Measurements from ENCODE around the gene KRTAP4-4. TPM values are rescaled to one million over a fixed set of nuclear protein-coding genes. Genes with fewer than 3 reads are reported as not detected.

KRTAP4-4 gene
- total and polyA plus RNA-seq, 2 of the 13 experiments (the other 11 are each of a cell fraction or from before 2014, with no cell fraction given) = not detected

GRCh38 chr17:41111151-41111885 lies 49.2 kb downstream of the KRTAP4-4 start:
- H3K79me2 ChIP-seq (ENCODE audit: insufficient read depth, low read length) = no peaks in the 10 kb centered on the region
- in situ Hi-C loops (cut with HindIII; ENCODE audit: extremely low pct_ligation_motif_present, low pct_unique_long_range_greater_than_20kb) (no loop called here), intact Hi-C loops (cut with micrococcal nuclease; ENCODE audit: unreplicated experiment) (no loop called here)
- H3K9ac ChIP-seq (ENCODE audit: insufficient read depth, low read depth, low read length) = no peak overlapping the region
- no peaks in the 10 kb centered on the region for H3K36me3 ChIP-seq (replicated peaks in 1 of 2; ENCODE audit: control insufficient read depth in 1 of 2, insufficient read depth in 2 of 2, low read length in 2 of 2)
- H2AFZ ChIP-seq (ENCODE audit: low read length) = no peak overlapping the region
- peaks cover 7% of the 10 kb centered on the region for H3K9me3 ChIP-seq (ENCODE audit: low read length)
- ATAC-seq = no peak
- CTCF ChIA-PET (ENCODE audit: low intra/inter-chr PET ratio, low total read pairs) = no interaction called here
- no peak overlapping the region for H3K4me3 ChIP-seq (replicated peaks in 1 of 3; ENCODE audit: insufficient read depth in 1 of 3, low read depth in 2 of 3, low read length in 3 of 3)
- TF ChIP-seq MAFF (IDR thresholded peaks at IDR 0.05; ENCODE audit: low read depth, low read length) (peak; percentile 68), ZMAT5 (CRISPR knock-in tag; IDR thresholded peaks at IDR 0.05; ENCODE audit: borderline replicate concordance, low read depth) (no peak), CAMTA2 (CRISPR knock-in tag; IDR thresholded peaks at IDR 0.05; ENCODE audit: borderline replicate concordance) (no peak), MAFK (conservative IDR thresholded peaks at IDR 0.05 in 1 of 2, IDR thresholded peaks at IDR 0.05 in 1 of 2; ENCODE audit: low read length in 2 of 2) (peak; percentile 36 to 78; a peak in 3 of 4 replicates)
- POLR2A ChIA-PET = no interaction called here
- no peaks in the 10 kb centered on the region for H3K4me1 ChIP-seq (ENCODE audit: insufficient read depth, low read length)
- peaks cover 4% of the 10 kb centered on the region in 2 experiments; a peak in 3 of 5 replicates for H3K27me3 ChIP-seq (ENCODE audit: control insufficient read depth in 1 of 2, insufficient read depth in 2 of 2, low read length in 2 of 2)
- DNase-seq (ENCODE audit: low spot score) = no peak
- H4K20me1 ChIP-seq (ENCODE audit: insufficient read depth, low read length) = no peaks in the 10 kb centered on the region
- no peak overlapping the region for H3K4me2 ChIP-seq (ENCODE audit: low read depth, low read length)
- no peak for FAIRE-seq
- no TSS peak for BruUV-seq (replicated peaks)
- H3K27ac ChIP-seq (ENCODE audit: extremely low read length, insufficient read depth, low read length) = no peak overlapping the region
- WGBS (ENCODE audit: low lambda C conversion rate) = 44% methylated on average over 2 of the region's 2 CpGs

Small RNAs within 50 kb of the gene (small RNA-seq; reads per million reads assigned to genes)
- gene KRTAP4-17P (ENCODE audit: insufficient read depth in 2 of 3, insufficient read length in 3 of 3, low read depth in 2 of 3, low replicate concordance in 1 of 3) = 0 reads per million in 3 experiments

Other genes starting within 250 kb of the KRTAP4-4 start
Only the 30 nearest of the 40 such genes appear.
- gene KRTAP3-1, start 151.6 kb downstream of the KRTAP4-4 start, total RNA-seq (2016; rRNA removed; fragmentation: Illumina TruSeq; extraction: Trizol) = 0.29 and 0.81 TPM in 2 replicates
- gene KRTAP3-1, start 151.6 kb downstream of the KRTAP4-4 start, polyA plus RNA-seq (2011; rRNA removed) = 3.7 and 3.8 TPM in 2 replicates
- not detected in 2 replicates for gene KRTAP1-5, start 133.5 kb downstream of the KRTAP4-4 start, total RNA-seq (2016; rRNA removed; fragmentation: Illumina TruSeq; extraction: Trizol)
- gene KRTAP1-5, start 133.5 kb downstream of the KRTAP4-4 start, polyA plus RNA-seq (2011; rRNA removed) = 0.07 and 0.09 TPM in 2 replicates
- not detected in 2 replicates for gene KRTAP1-4, start 130.6 kb downstream of the KRTAP4-4 start, total RNA-seq (2016; rRNA removed; fragmentation: Illumina TruSeq; extraction: Trizol)
- not detected in 2 replicates for gene KRTAP1-4, start 130.6 kb downstream of the KRTAP4-4 start, polyA plus RNA-seq (2011; rRNA removed)
- not detected in 2 replicates for gene KRTAP1-3, start 125.9 kb downstream of the KRTAP4-4 start, total RNA-seq (2016; rRNA removed; fragmentation: Illumina TruSeq; extraction: Trizol)
- not detected in 2 replicates for gene KRTAP1-3, start 125.9 kb downstream of the KRTAP4-4 start, polyA plus RNA-seq (2011; rRNA removed)
- not detected in 2 replicates for gene KRTAP1-1, start 119.3 kb downstream of the KRTAP4-4 start, total RNA-seq (2016; rRNA removed; fragmentation: Illumina TruSeq; extraction: Trizol)
- not detected in 2 replicates for gene KRTAP1-1, start 119.3 kb downstream of the KRTAP4-4 start, polyA plus RNA-seq (2011; rRNA removed)
- not detected in 2 replicates for gene KRTAP2-1, start 113.4 kb downstream of the KRTAP4-4 start, total RNA-seq (2016; rRNA removed; fragmentation: Illumina TruSeq; extraction: Trizol)
- gene KRTAP2-1, start 113.4 kb downstream of the KRTAP4-4 start, polyA plus RNA-seq (2011; rRNA removed) = not detected in 2 replicates
- gene KRTAP2-2, start 105.5 kb downstream of the KRTAP4-4 start, total RNA-seq (2016; rRNA removed; fragmentation: Illumina TruSeq; extraction: Trizol) = not detected in 2 replicates
- gene KRTAP2-2, start 105.5 kb downstream of the KRTAP4-4 start, polyA plus RNA-seq (2011; rRNA removed) = not detected in 2 replicates
- not detected in 2 replicates for gene KRTAP2-3, start 100.6 kb downstream of the KRTAP4-4 start, total RNA-seq (2016; rRNA removed; fragmentation: Illumina TruSeq; extraction: Trizol)
- gene KRTAP2-3, start 100.6 kb downstream of the KRTAP4-4 start, polyA plus RNA-seq (2011; rRNA removed) = 0.24 and 0.25 TPM in 2 replicates
- not detected in 2 replicates for gene KRTAP2-4, start 94.9 kb downstream of the KRTAP4-4 start, total RNA-seq (2016; rRNA removed; fragmentation: Illumina TruSeq; extraction: Trizol)
- gene KRTAP2-4, start 94.9 kb downstream of the KRTAP4-4 start, polyA plus RNA-seq (2011; rRNA removed) = not detected in 2 replicates
- gene KRTAP4-7, start 76.6 kb downstream of the KRTAP4-4 start, total RNA-seq (2016; rRNA removed; fragmentation: Illumina TruSeq; extraction: Trizol) = not detected in 2 replicates
- not detected in 2 replicates for gene KRTAP4-7, start 76.6 kb downstream of the KRTAP4-4 start, polyA plus RNA-seq (2011; rRNA removed)
- gene KRTAP4-8, start 62.6 kb downstream of the KRTAP4-4 start, total RNA-seq (2016; rRNA removed; fragmentation: Illumina TruSeq; extraction: Trizol) = not detected in 2 replicates
- gene KRTAP4-8, start 62.6 kb downstream of the KRTAP4-4 start, polyA plus RNA-seq (2011; rRNA removed) = not detected in 2 replicates
- gene KRTAP4-16, start 58.5 kb downstream of the KRTAP4-4 start, total RNA-seq (2016; rRNA removed; fragmentation: Illumina TruSeq; extraction: Trizol) = not detected in 2 replicates
- gene KRTAP4-16, start 58.5 kb downstream of the KRTAP4-4 start, polyA plus RNA-seq (2011; rRNA removed) = not detected in 2 replicates
- not detected in 2 replicates for gene KRTAP4-9, start 55.4 kb downstream of the KRTAP4-4 start, total RNA-seq (2016; rRNA removed; fragmentation: Illumina TruSeq; extraction: Trizol)
- not detected in 2 replicates for gene KRTAP4-9, start 55.4 kb downstream of the KRTAP4-4 start, polyA plus RNA-seq (2011; rRNA removed)
- gene KRTAP4-11, start 42.4 kb downstream of the KRTAP4-4 start, total RNA-seq (2016; rRNA removed; fragmentation: Illumina TruSeq; extraction: Trizol) = not detected in 2 replicates
- gene KRTAP4-11, start 42.4 kb downstream of the KRTAP4-4 start, polyA plus RNA-seq (2011; rRNA removed) = not detected in 2 replicates
- gene KRTAP4-12, start 36.6 kb downstream of the KRTAP4-4 start, total RNA-seq (2016; rRNA removed; fragmentation: Illumina TruSeq; extraction: Trizol) = not detected in 2 replicates
- not detected in 2 replicates for gene KRTAP4-12, start 36.6 kb downstream of the KRTAP4-4 start, polyA plus RNA-seq (2011; rRNA removed)
- not detected in 2 replicates for gene KRTAP4-6, start 20.2 kb downstream of the KRTAP4-4 start, total RNA-seq (2016; rRNA removed; fragmentation: Illumina TruSeq; extraction: Trizol)
- gene KRTAP4-6, start 20.2 kb downstream of the KRTAP4-4 start, polyA plus RNA-seq (2011; rRNA removed) = not detected in 2 replicates
- gene KRTAP4-5, start 10.9 kb downstream of the KRTAP4-4 start, total RNA-seq (2016; rRNA removed; fragmentation: Illumina TruSeq; extraction: Trizol) = not detected in 2 replicates
- not detected in 2 replicates for gene KRTAP4-5, start 10.9 kb downstream of the KRTAP4-4 start, polyA plus RNA-seq (2011; rRNA removed)
- not detected in 2 replicates for gene KRTAP4-3, start 7.5 kb upstream of the KRTAP4-4 start, total RNA-seq (2016; rRNA removed; fragmentation: Illumina TruSeq; extraction: Trizol)
- gene KRTAP4-3, start 7.5 kb upstream of the KRTAP4-4 start, polyA plus RNA-seq (2011; rRNA removed) = not detected in 2 replicates
- gene KRTAP4-2, start 17.5 kb upstream of the KRTAP4-4 start, total RNA-seq (2016; rRNA removed; fragmentation: Illumina TruSeq; extraction: Trizol) = not detected in 2 replicates
- gene KRTAP4-2, start 17.5 kb upstream of the KRTAP4-4 start, polyA plus RNA-seq (2011; rRNA removed) = not detected in 2 replicates
- not detected in 2 replicates for gene KRTAP4-1, start 24.2 kb upstream of the KRTAP4-4 start, total RNA-seq (2016; rRNA removed; fragmentation: Illumina TruSeq; extraction: Trizol)
- gene KRTAP4-1, start 24.2 kb upstream of the KRTAP4-4 start, polyA plus RNA-seq (2011; rRNA removed) = not detected in 2 replicates
- not detected in 2 replicates for gene KRTAP9-1, start 29.1 kb upstream of the KRTAP4-4 start, total RNA-seq (2016; rRNA removed; fragmentation: Illumina TruSeq; extraction: Trizol)
- gene KRTAP9-1, start 29.1 kb upstream of the KRTAP4-4 start, polyA plus RNA-seq (2011; rRNA removed) = not detected in 2 replicates
- not detected in 2 replicates for gene KRTAP9-2, start 65.9 kb upstream of the KRTAP4-4 start, total RNA-seq (2016; rRNA removed; fragmentation: Illumina TruSeq; extraction: Trizol)
- not detected in 2 replicates for gene KRTAP9-2, start 65.9 kb upstream of the KRTAP4-4 start, polyA plus RNA-seq (2011; rRNA removed)
- gene KRTAP9-3, start 71.7 kb upstream of the KRTAP4-4 start, total RNA-seq (2016; rRNA removed; fragmentation: Illumina TruSeq; extraction: Trizol) = not detected in 2 replicates
- not detected in 2 replicates for gene KRTAP9-3, start 71.7 kb upstream of the KRTAP4-4 start, polyA plus RNA-seq (2011; rRNA removed)
- not detected in 2 replicates for gene KRTAP9-8, start 77.3 kb upstream of the KRTAP4-4 start, total RNA-seq (2016; rRNA removed; fragmentation: Illumina TruSeq; extraction: Trizol)
- gene KRTAP9-8, start 77.3 kb upstream of the KRTAP4-4 start, polyA plus RNA-seq (2011; rRNA removed) = not detected in 2 replicates
- gene KRTAP9-4, start 88.9 kb upstream of the KRTAP4-4 start, total RNA-seq (2016; rRNA removed; fragmentation: Illumina TruSeq; extraction: Trizol) = not detected in 2 replicates
- gene KRTAP9-4, start 88.9 kb upstream of the KRTAP4-4 start, polyA plus RNA-seq (2011; rRNA removed) = not detected in 2 replicates
- not detected in 2 replicates for gene KRTAP9-9, start 94.6 kb upstream of the KRTAP4-4 start, total RNA-seq (2016; rRNA removed; fragmentation: Illumina TruSeq; extraction: Trizol)
- not detected in 2 replicates for gene KRTAP9-9, start 94.6 kb upstream of the KRTAP4-4 start, polyA plus RNA-seq (2011; rRNA removed)
- gene KRTAP9-6, start 104.6 kb upstream of the KRTAP4-4 start, total RNA-seq (2016; rRNA removed; fragmentation: Illumina TruSeq; extraction: Trizol) = not detected in 2 replicates
- not detected in 2 replicates for gene KRTAP9-6, start 104.6 kb upstream of the KRTAP4-4 start, polyA plus RNA-seq (2011; rRNA removed)
- not detected in 2 replicates for gene KRTAP9-7, start 115.0 kb upstream of the KRTAP4-4 start, total RNA-seq (2016; rRNA removed; fragmentation: Illumina TruSeq; extraction: Trizol)
- not detected in 2 replicates for gene KRTAP9-7, start 115.0 kb upstream of the KRTAP4-4 start, polyA plus RNA-seq (2011; rRNA removed)
- not detected in 2 replicates for gene KRTAP29-1, start 142.1 kb upstream of the KRTAP4-4 start, total RNA-seq (2016; rRNA removed; fragmentation: Illumina TruSeq; extraction: Trizol)
- gene KRTAP29-1, start 142.1 kb upstream of the KRTAP4-4 start, polyA plus RNA-seq (2011; rRNA removed) = not detected in 2 replicates
- not detected in 2 replicates for gene KRTAP16-1, start 148.6 kb upstream of the KRTAP4-4 start, total RNA-seq (2016; rRNA removed; fragmentation: Illumina TruSeq; extraction: Trizol)
- not detected in 2 replicates for gene KRTAP16-1, start 148.6 kb upstream of the KRTAP4-4 start, polyA plus RNA-seq (2011; rRNA removed)

Data from HepG2 (cell line).